Measurements from ENCODE around the gene ZNF155.

DNA sequence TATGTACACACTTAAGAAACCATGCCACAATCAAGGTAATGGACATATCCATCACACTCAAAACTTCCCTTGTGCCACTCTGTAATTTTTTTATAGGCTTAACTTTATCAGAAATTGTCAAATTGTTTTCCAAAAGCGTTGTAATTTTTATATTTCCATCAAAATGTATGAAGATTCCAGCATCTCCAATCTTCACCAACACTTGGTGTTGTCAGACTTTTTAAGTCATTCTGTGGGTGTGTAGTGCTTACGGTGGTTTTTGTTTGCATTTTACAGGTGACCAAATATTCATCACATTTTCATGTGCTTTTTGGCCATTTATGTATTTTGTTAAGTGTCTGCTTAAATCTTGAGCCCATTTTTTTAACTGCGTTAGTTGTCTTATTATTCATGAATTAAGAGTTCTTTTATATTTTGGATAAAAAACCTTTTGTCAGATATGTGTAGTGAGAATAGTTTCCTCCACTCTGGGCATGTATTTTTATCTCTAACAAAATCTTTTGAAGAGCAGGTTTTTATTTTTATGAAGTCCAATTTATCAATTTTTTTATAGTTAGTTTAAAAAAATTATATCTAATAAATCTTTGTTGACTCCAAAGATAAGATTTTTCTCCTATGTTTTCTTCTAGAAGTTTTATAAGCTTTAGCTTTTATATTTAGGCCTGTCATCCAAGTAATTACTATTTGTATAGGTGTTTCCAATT lies 44.3 kb upstream of the ZNF155 start:
- TF ChIP-seq, protein P1, sequence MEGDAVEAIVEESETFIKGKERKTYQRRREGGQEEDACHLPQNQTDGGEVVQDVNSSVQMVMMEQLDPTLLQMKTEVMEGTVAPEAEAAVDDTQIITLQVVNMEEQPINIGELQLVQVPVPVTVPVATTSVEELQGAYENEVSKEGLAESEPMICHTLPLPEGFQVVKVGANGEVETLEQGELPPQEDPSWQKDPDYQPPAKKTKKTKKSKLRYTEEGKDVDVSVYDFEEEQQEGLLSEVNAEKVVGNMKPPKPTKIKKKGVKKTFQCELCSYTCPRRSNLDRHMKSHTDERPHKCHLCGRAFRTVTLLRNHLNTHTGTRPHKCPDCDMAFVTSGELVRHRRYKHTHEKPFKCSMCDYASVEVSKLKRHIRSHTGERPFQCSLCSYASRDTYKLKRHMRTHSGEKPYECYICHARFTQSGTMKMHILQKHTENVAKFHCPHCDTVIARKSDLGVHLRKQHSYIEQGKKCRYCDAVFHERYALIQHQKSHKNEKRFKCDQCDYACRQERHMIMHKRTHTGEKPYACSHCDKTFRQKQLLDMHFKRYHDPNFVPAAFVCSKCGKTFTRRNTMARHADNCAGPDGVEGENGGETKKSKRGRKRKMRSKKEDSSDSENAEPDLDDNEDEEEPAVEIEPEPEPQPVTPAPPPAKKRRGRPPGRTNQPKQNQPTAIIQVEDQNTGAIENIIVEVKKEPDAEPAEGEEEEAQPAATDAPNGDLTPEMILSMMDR (conservative IDR thresholded peaks at IDR 0.05 in 1 of 2, IDR thresholded peaks at IDR 0.05 in 1 of 2; ENCODE audit: low read depth in 1 of 2, low read length in 2 of 2), result no peak
- TF ChIP-seq EZH2 (IDR thresholded peaks at IDR 0.05; ENCODE audit: low read length, missing control alignments), result no peak

All from fibroblast of lung (primary cell).